HepG2 (cell line): Measurements from ENCODE around the gene SLC6A8.

Experiments
- CTCF ChIP-seq: sonication (generic); formaldehyde crosslinking; IDR thresholded peaks from 2 replicates; pipeline ENCODE4 v1.5.0; 2020; ENCODE audit warnings: mild to moderate bottlenecking, missing genetic modification reagents, moderate library complexity
- E2F1 ChIP-seq: sonication (generic); formaldehyde crosslinking; IDR thresholded peaks from 2 replicates; pipeline ENCODE4 v1.5.0; 2020; ENCODE audit warnings: missing genetic modification reagents
- FOXC1 ChIP-seq: sonication (generic); formaldehyde crosslinking; IDR thresholded peaks from 2 replicates; pipeline ENCODE4 v1.8.0; 2022; ENCODE audit warnings: mild to moderate bottlenecking, missing genetic modification reagents, borderline replicate concordance
- GABPA ChIP-seq, 2 experiments: IDR thresholded peaks; 2 replicates each; pipeline ENCODE4 v1.6.1; 2011 to 2016; ENCODE audit warnings: low read depth in 2 of 2, low read length in 1 of 2, missing biosample characterization in 1 of 2, missing genetic modification characterization in 1 of 2
- HCFC1 ChIP-seq: fragments of 150-350 bp; IDR thresholded peaks from 2 replicates; pipeline ENCODE4 v1.6.1; 2014; ENCODE audit warnings: low read depth, low read length
- KLF15 ChIP-seq: sonication (generic); formaldehyde crosslinking; IDR thresholded peaks from 2 replicates; pipeline ENCODE4 v1.8.1; 2023; ENCODE audit warnings: borderline replicate concordance, mild to moderate bottlenecking, inconsistent platforms, missing genetic modification reagents, mixed read lengths
- MAX ChIP-seq: IDR thresholded peaks from 2 replicates; pipeline ENCODE4 v1.6.1; 2012; ENCODE audit warnings: inconsistent platforms
- MYC ChIP-seq: sonication (generic); formaldehyde crosslinking; IDR thresholded peaks from 2 replicates; pipeline ENCODE4 v1.9.0; 2021; ENCODE audit warnings: missing genetic modification reagents, borderline replicate concordance
- SPEN ChIP-seq: sonication (generic); formaldehyde crosslinking; IDR thresholded peaks from 2 replicates; pipeline ENCODE4 v1.5.1; 2020; ENCODE audit warnings: low read depth, mild to moderate bottlenecking, missing genetic modification reagents
- XRCC5 ChIP-seq: fragments of 200-400 bp; formaldehyde crosslinking; optimal IDR thresholded peaks from 2 replicates; pipeline ENCODE3; 2017; ENCODE audit warnings: mild to moderate bottlenecking, low read length
- ZFX ChIP-seq: sonication (generic); formaldehyde crosslinking; IDR thresholded peaks from 2 replicates; pipeline ENCODE4 v1.4.0; 2020; ENCODE audit warnings: mild to moderate bottlenecking, low read depth, missing genetic modification reagents, moderate library complexity
- ZNF644 ChIP-seq: IDR thresholded peaks from 2 replicates; pipeline ENCODE4 v1.6.1; 2016; ENCODE audit warnings: low read depth
- ZNF776 ChIP-seq: sonication (generic); formaldehyde crosslinking; IDR thresholded peaks from 2 replicates; pipeline ENCODE4 v1.4.0; 2020; ENCODE audit warnings: mild to moderate bottlenecking, missing genetic modification reagents
- ZNF883 ChIP-seq: sonication (generic); formaldehyde crosslinking; IDR thresholded peaks from 2 replicates; pipeline ENCODE4 v1.5.1; 2020; ENCODE audit warnings: mild to moderate bottlenecking, missing genetic modification reagents; ENCODE audit errors: not compliant biosample characterization

- no peak for TF ChIP-seq HCFC1
- no peak for TF ChIP-seq E2F1
- no peak for TF ChIP-seq XRCC5
- no peak for TF ChIP-seq CTCF (CRISPR knock-in tag)
- TF ChIP-seq ZFX (CRISPR knock-in tag), result no peak
- TF ChIP-seq MAX, result no peak
- TF ChIP-seq ZNF644 (CRISPR knock-in tag), result no peak
- no peak for TF ChIP-seq SPEN (CRISPR knock-in tag)
- TF ChIP-seq MYC (CRISPR knock-in tag), result no peak
- no peak for TF ChIP-seq FOXC1
- TF ChIP-seq ZNF883, result no peak
- TF ChIP-seq KLF15 (CRISPR knock-in tag), result no peak
- TF ChIP-seq GABPA (IDR thresholded peaks at IDR 0.05; ENCODE audit: low read depth, low read length), result no peak
- no peak for TF ChIP-seq GABPA (CRISPR knock-in tag; IDR thresholded peaks at IDR 0.05; ENCODE audit: low read depth)
- TF ChIP-seq ZNF776, result no peak
Observed at GRCh38 chrX:153725832-153726285, 38.1 kb downstream of the SLC6A8 start.
